GM19397 (cell line): ENCODE results near the gene GLRX.

Experiments used
- ATAC-seq: cut with Tn5 transposase; IDR thresholded peaks from one replicate; pipeline ENCODE4 v1.9.1; 2021; ENCODE audit warnings: mild to moderate bottlenecking, moderate library complexity; ENCODE audit not compliant: unreplicated experiment

GLRX gene

DNA sequence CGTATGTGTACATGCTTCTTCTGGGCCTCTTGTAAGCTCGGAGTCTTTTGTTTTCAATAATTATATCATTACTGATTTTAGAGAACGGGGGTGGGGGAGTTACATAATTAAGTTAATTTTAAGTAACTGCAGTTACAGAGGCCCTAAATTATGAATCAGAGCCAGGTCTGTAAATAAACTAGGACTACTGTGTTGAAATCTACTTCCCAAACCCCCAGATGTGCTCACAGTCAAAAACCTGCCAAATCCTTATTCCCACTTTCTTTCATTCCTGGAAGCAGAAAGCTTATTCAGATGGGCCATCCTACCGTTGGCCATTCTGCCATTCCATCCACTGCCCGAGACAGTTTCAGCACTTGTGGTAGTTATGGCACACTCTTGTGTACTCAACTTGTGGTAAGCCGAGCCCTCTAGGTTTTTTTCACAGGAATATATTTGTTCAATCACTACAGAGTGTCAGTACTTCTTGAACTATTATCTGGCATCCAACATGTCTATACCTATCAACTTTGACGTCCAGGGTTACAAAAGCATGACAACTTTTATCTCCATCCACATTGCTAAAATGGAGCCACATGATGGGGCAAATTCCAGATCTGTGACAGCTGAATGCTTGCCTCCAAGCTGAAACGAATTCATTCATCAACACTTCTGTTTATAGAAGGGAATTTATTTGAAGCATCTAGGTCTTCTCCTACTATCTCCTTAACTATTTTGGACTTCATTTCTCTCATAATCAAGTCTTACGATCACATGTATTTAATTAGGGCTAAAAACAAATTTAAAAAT lies 37.8 kb downstream of the GLRX start:
- no peak for ATAC-seq

GRCh38 chr5:95783661-95784060 lies 38.9 kb downstream of the GLRX start:
- no peak for ATAC-seq

DNA sequence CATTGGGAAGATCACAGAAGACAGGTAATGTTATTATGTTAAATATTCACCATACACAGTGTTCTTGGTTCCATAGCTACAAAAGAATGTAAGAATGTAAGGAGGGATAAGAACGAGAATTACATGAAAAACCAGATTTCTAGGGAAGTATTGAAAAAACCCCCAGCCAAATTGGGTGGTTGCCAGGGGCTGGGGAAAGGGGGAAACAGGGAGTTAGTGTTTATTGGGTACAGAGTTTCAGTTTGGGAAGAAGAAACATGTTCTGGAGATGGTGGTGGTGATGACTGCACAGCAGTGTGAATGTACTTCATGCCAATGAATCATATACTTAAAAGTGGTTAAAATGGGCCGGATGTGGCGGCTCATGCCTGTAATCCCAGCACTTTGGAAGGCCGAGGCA lies 40.3 kb downstream of the GLRX start:
- no peak for ATAC-seq

DNA sequence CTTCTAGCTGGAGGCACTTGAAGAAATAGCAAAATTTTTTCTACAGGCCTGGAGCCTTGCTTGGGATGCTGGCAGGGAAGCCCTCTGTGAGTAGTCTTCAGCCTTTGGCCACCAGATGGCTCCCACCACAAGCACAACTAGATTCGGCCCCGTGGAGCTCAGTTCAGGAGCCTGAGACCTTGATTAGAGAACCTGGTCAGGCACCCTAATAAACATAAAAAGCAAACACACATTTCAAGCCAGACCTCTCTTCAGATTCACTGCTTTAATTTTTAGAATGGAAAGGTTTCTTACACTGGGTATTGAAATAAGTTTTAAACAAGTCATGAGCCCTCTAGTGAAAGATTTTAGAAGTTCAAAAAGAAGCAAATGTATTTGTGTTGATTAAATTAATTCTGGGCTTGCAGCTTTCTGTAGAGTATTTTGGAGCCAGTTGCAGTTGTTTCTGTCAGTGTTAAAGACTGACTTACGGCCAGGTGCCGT lies 41.4 kb downstream of the GLRX start:
- ATAC-seq = peak; percentile 90

- peak; percentile 21 for ATAC-seq
Observed at GRCh38 chr5:95780597-95780996, 41.9 kb downstream of the GLRX start.

DNA sequence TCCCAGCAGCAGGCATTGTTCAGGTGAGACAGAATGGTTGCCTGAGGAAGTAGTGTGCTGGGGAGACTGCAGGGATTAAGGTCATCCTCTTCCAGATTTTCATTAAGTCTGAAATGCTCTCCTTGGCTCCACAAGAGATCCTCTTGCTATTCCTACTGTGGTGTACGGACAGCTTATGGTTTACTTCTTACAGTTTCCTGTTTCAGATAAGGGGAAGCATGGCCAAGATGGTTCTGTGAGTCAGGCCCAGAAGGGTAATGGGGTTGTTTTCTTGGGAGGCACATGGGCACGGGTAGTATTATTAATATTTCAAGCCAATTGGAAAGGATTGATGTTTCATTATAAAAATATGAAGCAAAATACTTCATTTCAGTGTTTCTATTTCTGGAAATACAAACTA lies 42.9 kb downstream of the GLRX start:
- no peak for ATAC-seq

DNA sequence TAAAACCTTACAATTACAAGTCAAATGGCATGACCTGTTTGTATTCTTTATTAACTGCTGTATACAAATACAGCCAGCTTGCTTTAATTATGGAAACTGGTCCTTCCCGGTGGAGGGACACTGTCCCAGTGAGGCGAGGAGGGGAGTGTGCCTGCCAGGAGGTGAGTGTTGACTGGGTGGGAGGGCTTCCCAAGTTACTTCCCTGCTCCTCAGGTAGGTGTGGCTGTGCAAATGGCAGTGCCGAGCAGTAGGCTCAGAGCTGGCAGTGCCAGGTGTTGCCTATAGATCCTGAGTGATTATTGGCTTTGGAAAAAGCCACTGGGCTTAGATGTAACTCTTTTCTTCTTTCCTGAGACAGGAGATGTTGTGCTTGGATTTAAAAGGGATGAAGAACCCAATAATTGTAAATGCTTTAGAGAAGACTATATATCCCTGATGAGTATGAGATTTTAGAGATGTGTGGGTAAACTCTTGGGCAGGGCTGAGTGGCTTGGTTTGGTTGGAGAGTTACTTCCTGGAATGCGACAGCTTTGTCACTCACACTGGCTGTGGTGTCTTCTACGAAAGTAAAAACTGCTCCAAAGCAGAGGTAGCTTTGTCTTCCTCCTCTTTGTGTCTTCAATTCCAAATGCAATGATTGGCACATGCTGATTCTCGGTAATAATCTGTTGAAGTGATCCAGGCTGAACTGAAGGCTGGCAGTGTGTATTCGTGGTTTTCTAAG lies 43.7 kb downstream of the GLRX start:
- no peak for ATAC-seq

DNA sequence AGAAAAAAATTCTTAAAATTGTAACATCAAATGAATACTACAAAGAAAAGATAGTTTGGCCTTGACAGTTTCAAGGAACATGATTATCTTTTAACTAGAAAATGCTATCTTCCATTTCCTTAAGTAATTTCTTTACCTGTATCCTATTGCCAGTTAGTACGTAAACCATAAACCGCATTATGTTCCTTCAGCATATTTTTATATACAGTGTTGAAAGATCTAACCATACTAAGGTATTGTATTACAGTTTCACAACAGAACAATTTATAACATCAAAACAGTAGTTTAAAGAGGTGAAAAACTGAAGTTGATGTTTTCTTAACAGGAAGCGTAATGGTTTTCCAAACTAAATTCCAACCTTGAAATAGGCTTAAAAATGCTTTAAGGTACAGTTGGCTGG lies 45.1 kb downstream of the GLRX start:
- ATAC-seq = no peak

GRCh38 chr5:95773335-95774059 lies 49.0 kb downstream of the GLRX start:
- ATAC-seq = no peak

DNA sequence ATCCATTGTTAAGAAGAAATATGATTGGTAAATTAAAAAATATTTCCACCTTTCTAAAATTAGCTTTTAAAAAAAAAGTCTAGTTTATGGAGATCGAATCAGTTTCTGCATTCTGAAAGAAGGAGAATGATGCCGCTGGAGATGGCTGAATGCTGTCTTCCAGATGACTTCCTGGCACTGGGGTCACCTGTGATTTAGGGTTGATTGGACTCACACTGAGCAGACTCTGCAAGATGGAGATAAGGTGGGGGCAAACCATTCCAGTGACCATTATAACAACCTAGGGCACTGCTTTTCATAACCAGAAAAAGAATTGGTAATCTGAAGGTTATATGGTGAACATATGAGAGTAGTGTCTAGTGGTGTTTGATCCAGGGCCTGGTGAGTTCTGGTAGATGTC lies 50.6 kb downstream of the GLRX start:
- no peak for ATAC-seq

DNA sequence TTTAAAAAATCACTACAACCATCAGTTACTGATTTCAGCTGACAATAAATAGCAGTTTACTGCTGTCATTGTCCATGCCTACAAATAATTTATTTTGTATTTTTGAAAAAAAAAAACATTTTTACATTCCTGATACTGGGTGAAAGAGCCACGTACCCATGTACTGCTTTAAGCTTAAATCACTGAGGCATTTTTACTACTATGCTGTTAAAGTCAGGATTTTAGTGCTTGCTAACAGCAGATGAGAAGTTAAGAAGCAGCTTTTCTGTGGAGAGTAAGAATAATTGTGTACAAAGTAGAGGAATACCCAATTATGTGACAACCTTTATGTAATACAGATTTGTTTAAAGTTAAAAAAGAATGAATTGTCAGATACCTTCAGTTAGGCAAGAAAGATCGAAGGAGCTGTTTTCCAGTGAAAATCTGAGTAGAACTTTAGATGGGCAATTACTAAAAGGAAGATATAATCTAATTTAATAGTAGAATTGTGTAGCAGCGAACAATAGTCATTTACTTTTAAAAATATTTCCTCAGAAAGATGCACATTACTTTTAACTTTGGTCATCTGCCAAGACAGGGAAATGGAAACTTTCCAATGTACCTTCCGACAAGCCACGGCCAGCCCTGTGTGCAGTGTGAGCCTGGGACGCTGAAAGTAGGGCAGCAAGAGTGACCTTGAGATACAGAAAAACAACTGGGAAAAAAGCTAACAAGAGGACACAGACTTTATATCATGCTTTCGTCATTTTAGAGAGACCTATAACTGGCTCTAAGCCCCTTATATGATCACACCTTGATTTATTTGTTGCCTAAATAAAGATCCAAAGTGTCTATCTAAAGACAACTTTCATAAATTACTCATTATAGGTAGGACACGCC lies 51.5 kb downstream of the GLRX start:
- no peak for ATAC-seq

- ATAC-seq = no peak
Observed at GRCh38 chr5:95768731-95769130, 53.8 kb downstream of the GLRX start.

- no peak for ATAC-seq
Observed at GRCh38 chr5:95763941-95764340, 58.6 kb downstream of the GLRX start.
